AG04450 (cell line): ENCODE results near the gene CLEC2A. TPM values are rescaled to one million over a fixed set of nuclear protein-coding genes. Genes with fewer than 3 reads are reported as not detected.

Experiments
- CTCF ChIA-PET: fragments of 300-600, 350-600 bp; formaldehyde crosslinking; extraction: SDS; loops from one replicate; lab custom pipeline; 2022; ENCODE audit warnings: antibody characterized with exemption, inconsistent platforms; lab: Charles Lee
- POLR2A ChIA-PET: fragments of 350-600 bp; formaldehyde crosslinking; extraction: SDS; loops from one replicate; lab custom pipeline; 2021; ENCODE audit warnings: antibody characterized with exemption, inconsistent platforms; lab: Yijun Ruan, JAX
- DNase-seq: peaks from one replicate; pipeline ENCODE4 v3.0.0-alpha.2; 2011; ENCODE audit warnings: low read depth, low spot score
- H3K27ac ChIP-seq: one replicate; pipeline ENCODE4 v1.5.1; 2012; ENCODE audit warnings: low read depth, low read length, control low read depth
- H3K27me3 ChIP-seq: one replicate; pipeline ENCODE4 v1.6.0; 2012; ENCODE audit warnings: low read length; ENCODE audit not compliant: control insufficient read depth, insufficient read depth
- H3K4me3 ChIP-seq: 2 replicates; pipeline ENCODE4 v1.5.1; 2011; ENCODE audit warnings: mild to moderate bottlenecking, low read depth, low read length, control low read depth
- H3K9me3 ChIP-seq: 2 replicates; pipeline ENCODE4 v1.5.1; 2012; ENCODE audit warnings: low read length; ENCODE audit not compliant: control insufficient read depth, insufficient read depth
- CTCF ChIP-seq: IDR thresholded peaks from 2 replicates; pipeline ENCODE4 v1.5.1; 2011; ENCODE audit warnings: low read depth, low read length, control low read depth, inconsistent platforms
- polyA plus RNA-seq: library from polyadenylated mRNA; depleted of rRNA; stranded (reverse); fragments of >200 nt; gene quantifications from 2 replicates; pipeline ENCODE4 v1.2.3, GENCODE V29; 2011

CLEC2A gene
- polyA plus RNA-seq, 1 experiment: not detected

GRCh38 chr12:9895215-9895971 is 36.8 kb downstream of the CLEC2A start:
- no peaks in the 10 kb centered on the region for H3K9me3 ChIP-seq
- H3K4me3 ChIP-seq: no peak overlapping the region
- ChIA-PET POLR2A (no interaction called here), CTCF (interaction anchor here (1.1 to 2.4 kb wide), 2 partner anchors 145 to 244 kb away, joined by 3 to 12 read pairs; no protein-coding TSS in a partner anchor)
- no peak for DNase-seq
- no peak for TF ChIP-seq CTCF
- no peaks in the 10 kb centered on the region for H3K27me3 ChIP-seq
- H3K27ac ChIP-seq: no peak overlapping the region

GRCh38 chr12:9888665-9889273 is 43.4 kb downstream of the CLEC2A start:
- CTCF ChIA-PET: no interaction called here
- POLR2A ChIA-PET: no interaction called here
- H3K9me3 ChIP-seq: no peaks in the 10 kb centered on the region
- H3K27ac ChIP-seq: no peak overlapping the region
- no peak overlapping the region for H3K4me3 ChIP-seq
- no peak for DNase-seq
- no peak for TF ChIP-seq CTCF
- no peaks in the 10 kb centered on the region for H3K27me3 ChIP-seq

GRCh38 chr12:9883175-9883574 is 49.0 kb downstream of the CLEC2A start:
- Histone ChIP-seq H3K9me3 (no peaks in the 10 kb centered on the region), H3K27me3 (no peaks in the 10 kb centered on the region), H3K4me3 (no peak overlapping the region), H3K27ac (no peak overlapping the region)
- no peak for TF ChIP-seq CTCF
- ChIA-PET POLR2A (no interaction called here), CTCF (no interaction called here)
- DNase-seq: no peak

- TF ChIP-seq CTCF: no peak
- Histone ChIP-seq H3K9me3 (no peaks in the 10 kb centered on the region), H3K27me3 (no peaks in the 10 kb centered on the region), H3K4me3 (no peak overlapping the region), H3K27ac (no peak overlapping the region)
- POLR2A ChIA-PET: no interaction called here
- CTCF ChIA-PET: no interaction called here
- DNase-seq: no peak
Measured at GRCh38 chr12:9881988-9882387, 50.2 kb downstream of the CLEC2A start.

GRCh38 chr12:9881246-9881645 is 50.9 kb downstream of the CLEC2A start, which contains the start of gene KLRF2:
Gene KLRF2, plus strand, starts transcription at chr12:9881489. Its CDS starts 107 bp downstream, at chr12:9881596.
- no peak for DNase-seq
- Histone ChIP-seq H3K27me3 (no peaks in the 10 kb centered on the region), H3K9me3 (no peaks in the 10 kb centered on the region), H3K27ac (no peak within 1 kb of the TSS), H3K4me3 (no peak within 1 kb of the TSS)
- CTCF ChIA-PET: interaction anchor here (1.0 kb wide), 1 partner anchor 131 kb away, joined by 3 read pairs; no protein-coding TSS in a partner anchor
- TF ChIP-seq CTCF: no peak
- POLR2A ChIA-PET: no interaction called here
